GM19372 (cell line): Measurements from ENCODE around the gene CRACR2A.

Source experiments
- ATAC-seq: cut with Tn5 transposase; IDR thresholded peaks from one replicate; pipeline ENCODE4 v1.9.1; 2021; ENCODE audit warnings: mild to moderate bottlenecking, low read depth, moderate library complexity; ENCODE audit not compliant: unreplicated experiment

The CRACR2A gene

DNA sequence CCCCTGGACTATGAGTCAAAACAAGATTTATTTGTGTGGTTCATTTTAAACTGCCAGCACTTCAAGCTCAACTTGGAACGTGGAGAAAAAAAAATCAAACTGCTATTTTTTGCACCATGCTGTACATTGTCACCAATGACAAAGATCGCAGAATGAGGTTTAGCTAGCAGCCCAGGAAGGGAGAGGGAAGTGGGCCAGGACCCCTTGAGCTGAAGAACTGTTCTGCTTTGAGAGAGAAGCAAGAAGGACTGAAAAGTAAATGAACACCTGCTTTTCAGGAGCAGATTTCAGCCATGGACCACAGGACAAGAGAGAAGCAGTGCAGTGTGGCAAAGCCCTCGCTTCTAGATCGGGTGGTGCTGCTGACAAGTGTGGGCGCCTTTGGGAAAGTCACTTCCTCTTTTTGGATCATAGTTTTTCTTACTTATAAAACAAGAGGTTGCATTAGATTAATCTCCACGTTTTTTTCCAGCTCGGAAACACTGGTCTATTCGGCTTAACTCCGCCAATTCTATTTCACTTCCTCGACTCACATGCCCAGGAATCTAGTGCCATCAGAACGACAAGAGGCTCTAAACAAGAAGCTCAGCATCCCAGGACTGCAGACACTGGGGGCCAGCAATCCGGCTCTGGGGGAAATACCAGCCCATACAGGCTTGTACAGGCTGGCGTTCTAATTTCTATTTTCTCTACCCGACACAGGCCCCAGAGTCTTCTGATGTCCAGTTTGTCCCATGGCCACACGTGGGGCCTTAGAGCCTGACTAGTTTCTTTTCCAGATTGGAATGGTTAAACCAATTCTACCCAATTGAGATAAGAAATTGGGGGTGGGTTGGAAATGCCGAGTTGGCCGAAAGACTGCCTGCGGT lies 129.9 kb downstream of the CRACR2A start:
- no peak for ATAC-seq

DNA sequence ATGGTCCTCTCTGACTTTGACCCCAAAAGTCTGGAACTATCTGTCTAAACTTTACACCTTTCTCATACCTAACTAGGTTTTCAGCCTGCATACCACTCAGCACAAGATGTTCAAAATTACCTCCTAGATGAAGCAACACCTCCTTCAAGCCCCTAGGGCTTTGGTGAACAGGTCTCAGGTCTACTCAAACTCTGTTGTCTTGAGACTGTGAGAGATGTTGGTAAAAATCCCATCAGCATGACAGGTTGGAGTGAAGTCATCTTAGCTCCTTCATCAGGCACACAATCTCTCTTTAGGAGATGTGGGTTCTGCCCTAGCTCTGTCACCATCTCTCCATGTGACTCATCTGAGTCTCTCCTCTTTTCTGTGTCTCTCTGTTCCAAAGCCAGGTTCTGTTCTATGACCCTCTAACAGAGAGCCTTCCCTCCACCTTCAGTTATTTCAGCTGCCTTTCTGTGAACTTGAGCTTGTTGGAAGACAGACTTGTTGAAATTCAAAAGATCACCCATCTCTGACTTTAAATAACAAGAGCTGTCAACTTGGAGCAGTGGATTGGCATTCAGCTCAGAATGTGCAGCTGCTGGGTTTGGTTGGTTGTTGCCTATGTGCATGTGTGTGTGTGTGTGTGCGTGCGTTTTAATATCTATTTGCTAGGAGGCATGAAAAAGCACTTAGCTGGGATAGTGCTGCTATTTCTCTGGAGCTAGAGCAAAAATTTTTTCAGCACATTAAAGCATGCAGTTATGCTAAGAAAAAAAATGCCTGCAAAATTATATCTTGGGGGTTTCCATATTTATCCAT lies 130.7 kb downstream of the CRACR2A start:
- no peak for ATAC-seq

DNA sequence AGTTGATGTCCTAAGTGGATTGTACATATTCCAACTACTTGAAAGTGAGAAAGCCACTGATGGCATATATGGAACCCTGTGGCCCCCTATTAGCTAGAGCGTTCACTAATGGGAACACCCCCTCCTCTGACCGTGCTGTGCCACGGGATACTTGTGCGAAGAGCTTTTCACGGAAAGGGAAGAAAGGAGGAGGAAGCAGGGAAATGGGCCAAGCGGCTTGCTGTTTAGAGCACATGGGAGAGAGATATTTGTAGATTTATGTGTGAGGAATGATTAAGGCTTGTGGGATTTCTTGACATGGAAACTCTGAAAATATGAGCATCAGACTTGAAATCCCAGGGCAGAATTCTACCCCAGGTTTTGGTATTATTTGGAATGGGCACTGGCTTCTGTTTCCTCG lies 132.1 kb downstream of the CRACR2A start:
- no peak for ATAC-seq

DNA sequence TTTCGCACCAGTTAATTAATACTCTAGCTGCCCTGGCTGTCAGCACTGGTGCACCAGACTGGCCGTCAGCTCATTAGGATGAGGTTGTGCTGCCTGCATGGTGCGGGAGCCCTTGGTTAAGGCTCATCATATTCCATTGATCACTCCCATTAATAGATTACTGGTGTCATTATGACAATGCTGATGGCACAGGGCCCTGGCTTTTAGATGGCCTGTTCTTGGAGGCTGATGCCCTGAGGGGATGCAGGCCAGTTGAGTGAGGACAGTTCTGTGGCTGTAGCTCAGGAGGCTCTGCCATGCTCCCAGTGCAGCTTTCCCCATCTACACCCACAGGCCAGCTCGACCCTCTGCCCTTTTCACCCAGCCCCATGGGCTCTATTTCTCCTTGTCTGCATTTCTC lies 135.3 kb downstream of the CRACR2A start:
- no peak for ATAC-seq

DNA sequence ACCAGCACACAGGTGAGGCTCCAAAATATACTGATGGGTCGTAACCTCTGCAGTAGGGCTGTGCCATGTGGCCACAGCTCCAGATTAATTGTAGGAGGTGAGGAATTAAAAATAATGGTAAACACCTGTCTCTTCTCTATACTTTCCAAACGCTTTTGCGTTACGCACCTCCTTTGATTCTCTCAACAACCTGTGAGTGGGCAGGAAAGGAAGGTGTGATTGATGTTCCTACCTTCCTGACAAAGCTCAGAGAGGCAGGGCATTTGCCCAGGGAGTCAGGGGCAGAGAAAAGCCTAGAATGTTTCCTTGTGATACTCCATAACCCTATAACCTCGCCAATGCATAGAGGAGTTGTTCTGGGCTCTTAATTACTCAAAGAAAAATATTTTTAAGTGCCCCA lies 137.0 kb downstream of the CRACR2A start:
- no peak for ATAC-seq

DNA sequence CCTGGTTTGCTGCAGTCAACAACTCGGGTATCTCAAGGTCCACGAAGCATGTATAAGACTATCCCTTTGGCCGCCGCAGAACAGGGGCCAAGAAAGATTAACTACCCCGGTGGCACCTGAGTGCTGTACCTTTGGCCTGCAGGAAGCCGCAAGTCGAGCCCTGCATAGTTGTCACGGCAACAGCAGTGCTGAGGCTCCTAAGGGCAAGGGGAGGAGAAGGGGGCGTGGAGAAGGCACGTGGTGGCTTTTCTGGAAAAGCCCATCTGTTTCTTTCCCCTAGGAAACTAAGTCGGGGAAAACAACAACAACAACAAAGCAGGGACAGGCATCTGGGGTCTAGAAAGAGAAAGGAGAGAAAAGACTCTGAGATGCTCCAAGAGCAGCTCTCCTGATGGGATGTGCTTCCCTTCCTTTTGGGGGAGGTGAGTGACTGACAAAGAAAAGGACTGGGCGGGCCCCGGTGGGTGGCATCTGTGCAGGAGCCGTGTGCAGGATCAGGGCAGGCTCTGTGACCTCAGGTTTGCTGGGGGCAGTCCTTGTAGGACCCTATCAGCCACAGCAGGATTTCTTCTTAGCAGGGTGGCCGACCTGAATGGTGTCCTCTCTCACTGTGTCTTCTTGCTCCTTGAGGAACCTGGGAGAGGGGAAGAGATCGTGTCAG lies 138.0 kb downstream of the CRACR2A start:
- ATAC-seq: no peak

DNA sequence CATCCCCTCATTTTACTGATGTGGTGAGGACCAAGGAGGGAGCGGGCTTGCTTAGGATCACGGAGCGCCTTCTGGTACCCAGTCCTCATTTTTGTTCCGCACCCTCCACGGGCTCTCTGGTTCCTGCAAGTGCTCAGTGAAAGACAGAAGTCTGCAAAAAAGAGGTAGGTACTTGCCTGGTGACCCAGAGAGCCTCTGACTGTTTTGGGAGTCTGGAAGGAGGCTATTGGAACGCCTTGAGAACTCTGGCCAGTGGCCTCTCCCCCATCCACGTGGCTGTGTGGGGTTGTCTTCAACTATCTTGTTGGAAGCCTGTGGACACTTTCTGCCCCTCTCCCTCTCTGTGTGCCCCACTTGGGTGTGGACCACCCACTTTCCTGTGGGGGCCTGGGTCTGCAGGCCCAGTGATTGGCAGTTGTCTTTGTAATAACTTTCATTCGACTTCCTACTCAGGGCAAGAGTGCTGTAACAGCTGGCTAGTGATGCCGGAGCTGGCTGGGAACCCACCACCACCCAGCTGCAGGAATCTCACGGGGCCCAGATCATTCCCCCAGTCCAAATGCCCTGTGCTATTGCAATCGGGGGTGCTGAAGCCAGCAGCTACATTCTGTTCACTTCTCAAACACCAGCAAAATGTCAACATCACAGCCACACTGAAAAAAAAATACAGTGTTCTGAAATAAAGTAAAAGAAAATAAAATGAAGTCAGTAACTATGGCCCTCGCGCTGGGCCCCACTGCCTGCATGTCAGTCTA lies 139.1 kb downstream of the CRACR2A start:
- ATAC-seq: no peak

DNA sequence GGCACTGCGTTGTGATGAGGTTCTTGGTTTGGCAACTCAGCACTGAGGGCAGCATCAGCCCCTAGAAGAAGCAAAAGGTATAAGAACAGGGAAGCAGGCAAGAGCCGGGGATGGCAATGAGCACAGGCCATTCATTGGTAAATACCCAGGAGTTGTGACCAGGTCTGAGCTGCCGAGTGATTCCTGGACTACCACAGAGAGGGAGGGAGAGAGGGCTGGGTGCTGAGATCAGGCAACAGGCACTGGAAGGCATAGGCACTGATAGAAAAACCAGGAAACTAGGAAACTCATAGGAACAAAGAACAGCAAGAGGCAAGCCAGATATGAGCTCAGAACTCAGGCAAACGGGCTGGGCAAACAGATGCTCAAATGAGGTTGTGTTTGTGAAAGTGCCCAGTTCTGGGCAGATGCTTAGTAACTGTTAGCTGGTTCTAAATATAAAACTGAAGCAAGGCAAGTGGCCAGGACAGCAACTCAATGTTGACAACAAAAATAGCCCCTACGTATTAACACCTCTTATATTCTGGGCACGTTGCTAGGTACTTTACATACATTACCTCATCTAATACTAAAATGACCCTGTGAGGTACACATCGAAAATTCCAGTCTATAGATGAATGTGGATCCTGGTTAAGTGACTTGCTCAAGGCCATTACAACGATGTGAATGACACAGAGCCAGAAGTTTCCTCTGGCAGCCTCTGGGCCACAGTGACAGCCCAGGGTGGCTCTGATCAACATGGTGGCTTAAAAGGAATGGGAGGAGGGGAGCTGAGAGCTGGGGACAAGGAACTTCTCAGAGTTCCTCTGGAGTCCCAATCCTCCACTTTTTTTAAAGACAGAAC lies 140.8 kb downstream of the CRACR2A start:
- no peak for ATAC-seq

DNA sequence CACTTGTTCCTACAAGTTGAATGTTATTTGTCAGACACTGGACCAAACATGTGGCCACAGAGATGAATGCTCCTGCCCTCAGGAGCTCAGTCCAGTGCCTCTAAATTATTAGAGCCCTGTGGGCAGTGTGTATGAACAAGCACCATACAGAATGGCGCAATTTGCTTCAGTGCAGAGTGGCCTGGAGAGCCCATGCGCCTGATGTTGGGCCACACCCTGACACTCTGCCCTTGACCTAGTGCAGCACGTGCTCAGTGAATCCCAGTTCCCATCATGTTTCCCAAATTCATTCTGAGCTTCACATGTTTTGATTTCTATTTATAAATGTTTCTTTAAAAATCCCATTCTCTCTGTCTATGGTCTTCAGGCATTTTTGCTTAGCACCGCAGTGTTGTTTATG lies 145.1 kb downstream of the CRACR2A start:
- ATAC-seq: no peak

DNA sequence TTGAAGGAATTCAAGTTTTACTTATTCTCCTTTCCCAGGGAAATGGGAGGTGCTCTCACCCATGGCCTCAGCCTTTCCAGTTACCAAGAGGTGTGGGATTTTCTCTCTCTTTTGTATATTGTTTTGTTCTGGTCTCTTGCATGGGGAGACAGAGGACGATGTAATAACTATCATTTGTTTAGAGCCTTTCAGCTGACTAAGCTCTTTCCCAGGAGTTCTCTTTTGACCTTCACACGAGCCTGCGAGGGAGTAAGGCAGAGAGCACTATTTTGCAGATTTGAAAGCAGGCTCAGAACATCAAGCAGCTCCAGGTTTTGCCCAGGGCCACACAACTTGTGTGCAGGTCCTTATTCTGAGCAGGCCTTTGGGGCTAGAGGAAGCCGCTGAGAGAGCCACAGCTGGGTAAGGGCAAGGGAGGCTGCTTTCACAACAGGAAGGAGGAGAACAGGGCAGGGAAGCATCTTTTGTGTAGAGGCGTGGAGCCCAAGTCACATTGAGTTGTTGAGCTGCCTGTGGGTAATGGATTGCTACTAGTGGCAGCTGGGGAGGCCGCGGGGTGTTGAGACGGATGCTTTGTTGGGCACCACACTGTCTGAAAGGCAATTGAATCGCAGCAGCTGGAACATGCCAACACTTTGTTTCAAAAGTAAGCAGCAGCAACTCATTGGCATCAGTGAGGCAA lies 145.7 kb downstream of the CRACR2A start:
- no peak for ATAC-seq

DNA sequence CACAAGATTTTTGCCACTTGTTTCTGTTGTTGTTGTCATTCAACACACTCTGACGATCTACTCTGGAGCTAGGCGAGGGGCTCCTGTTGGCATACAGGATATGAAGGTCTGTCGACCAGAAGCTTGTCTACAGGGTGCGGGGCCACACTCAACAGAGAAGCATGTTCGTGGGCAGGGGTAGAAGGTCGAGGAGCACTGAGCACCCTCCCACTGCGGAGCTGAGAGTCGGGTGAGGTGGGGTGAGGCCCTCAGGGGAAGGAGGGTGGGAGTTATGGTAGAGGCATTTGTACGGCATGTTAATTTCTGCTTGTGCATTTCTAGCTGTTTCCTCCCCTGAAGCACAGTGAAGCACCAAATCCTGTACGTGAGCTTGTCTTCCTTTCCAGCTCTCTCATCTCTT lies 146.8 kb downstream of the CRACR2A start:
- no peak for ATAC-seq

DNA sequence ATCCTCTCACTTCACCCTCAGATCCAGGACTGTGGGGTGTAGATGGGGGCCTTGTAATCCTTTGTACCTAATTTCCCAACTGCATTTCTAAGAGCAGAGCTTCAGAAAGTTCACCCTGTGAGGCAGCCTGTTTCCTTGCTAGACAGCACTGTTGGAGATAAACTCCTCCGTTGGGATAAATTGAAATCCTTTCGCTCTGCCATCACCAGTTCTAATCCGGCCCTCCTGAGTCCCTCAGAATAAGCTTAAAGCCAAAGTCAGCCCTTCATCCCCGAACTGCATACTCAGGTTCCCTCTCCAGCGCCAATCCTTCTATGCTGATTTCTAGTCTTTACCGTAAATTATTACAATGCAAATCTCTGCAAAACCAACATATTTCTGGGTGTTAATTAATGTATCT lies 147.2 kb downstream of the CRACR2A start:
- no peak for ATAC-seq

DNA sequence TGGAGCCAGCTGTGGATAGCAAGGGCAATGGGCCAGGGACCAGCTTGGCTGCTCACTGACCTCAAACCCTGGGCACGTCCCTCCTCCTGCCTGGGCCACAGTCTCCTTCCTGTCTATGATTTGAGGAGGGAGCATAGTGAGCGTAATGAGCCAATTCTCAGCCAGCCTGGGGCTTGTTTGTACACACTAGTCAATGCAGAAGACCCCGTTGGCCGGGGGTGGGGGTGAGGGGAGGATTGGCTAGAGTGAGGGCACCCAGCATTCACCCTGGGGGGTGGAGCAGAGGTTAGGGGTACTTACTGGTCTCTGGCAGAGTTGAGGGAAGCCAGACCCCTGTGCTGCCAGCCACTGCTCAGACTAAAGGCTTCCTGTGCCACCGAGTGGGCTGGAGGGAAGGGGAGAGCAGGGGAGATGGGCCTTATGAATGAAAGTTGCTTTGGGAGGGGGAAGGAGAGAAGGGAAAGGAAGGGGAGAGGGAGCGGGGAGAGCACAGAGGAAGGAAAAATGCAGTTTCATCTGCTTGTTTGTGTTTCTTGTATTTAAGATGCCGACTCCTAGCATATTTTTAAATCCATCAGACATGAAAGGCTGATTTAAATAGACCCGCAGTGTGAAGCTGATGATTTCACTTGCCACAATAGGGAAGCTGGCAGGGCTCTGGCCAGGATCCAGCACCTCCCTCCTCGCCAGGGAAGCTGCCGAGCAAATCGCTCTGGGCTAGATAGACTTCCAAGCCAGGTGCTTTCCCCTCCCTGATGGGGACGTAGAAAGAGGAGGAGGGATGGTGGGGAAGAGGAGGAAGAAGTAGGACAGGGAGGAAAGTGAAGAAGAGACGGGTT lies 147.9 kb downstream of the CRACR2A start:
- ATAC-seq: no peak

DNA sequence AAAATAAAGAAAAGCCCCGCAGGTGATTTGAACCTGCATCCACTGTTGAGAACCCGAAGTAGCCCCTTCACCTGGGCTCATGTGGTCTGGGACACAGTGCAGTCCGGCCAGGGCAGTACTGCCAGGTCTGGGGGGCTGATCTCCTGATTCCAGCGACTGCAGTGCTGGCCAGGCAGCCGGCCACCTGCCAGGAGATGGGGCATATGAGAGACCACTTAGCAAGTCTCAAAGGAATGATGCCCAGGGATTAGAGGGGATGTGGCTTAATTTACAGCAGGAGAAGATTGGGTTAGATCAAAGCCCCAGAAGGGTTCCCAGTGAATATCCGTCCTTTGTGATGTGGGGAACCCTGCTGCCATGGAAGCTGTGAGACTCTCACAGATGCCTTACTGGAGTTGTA lies 148.6 kb downstream of the CRACR2A start:
- ATAC-seq: no peak

DNA sequence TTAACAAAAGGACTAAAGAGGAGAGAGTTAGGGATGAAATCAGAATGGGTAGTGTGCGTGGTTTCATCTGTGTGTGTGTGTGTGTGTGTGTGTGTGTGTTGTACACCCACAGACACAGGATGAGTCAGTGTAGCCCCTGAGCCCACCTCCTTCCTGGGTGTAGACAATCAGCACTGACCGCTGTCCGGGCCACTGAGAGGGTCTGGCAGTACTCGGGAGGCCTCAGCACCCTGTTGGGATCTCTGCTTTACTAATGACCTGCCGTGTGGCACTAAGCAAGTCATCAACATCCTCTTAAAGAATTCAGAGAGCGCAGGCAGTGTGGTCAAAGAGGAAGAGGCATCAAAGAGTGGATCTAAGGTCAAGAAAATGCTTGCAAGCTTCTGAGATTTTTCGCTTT lies 149.3 kb downstream of the CRACR2A start:
- no peak for ATAC-seq

DNA sequence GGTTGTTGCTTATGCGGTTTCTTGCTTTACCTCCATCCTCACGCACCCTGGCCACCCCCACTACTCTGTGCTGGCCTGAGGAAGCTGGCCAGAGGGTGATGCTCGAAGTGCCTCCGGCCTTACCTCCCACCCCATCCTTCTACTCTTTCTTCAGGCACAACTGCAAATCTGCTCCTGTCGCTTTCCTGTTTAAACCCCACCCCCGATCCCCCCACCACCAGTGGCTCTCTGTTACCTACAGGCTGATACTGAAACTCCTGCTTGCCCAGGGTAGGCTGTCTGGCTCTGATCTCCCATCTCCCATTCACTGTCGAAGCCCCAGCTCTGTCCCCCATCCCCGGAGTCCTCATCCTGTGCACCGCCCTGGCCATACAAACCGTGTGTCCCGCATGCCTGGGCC lies 150.4 kb downstream of the CRACR2A start:
- no peak for ATAC-seq

DNA sequence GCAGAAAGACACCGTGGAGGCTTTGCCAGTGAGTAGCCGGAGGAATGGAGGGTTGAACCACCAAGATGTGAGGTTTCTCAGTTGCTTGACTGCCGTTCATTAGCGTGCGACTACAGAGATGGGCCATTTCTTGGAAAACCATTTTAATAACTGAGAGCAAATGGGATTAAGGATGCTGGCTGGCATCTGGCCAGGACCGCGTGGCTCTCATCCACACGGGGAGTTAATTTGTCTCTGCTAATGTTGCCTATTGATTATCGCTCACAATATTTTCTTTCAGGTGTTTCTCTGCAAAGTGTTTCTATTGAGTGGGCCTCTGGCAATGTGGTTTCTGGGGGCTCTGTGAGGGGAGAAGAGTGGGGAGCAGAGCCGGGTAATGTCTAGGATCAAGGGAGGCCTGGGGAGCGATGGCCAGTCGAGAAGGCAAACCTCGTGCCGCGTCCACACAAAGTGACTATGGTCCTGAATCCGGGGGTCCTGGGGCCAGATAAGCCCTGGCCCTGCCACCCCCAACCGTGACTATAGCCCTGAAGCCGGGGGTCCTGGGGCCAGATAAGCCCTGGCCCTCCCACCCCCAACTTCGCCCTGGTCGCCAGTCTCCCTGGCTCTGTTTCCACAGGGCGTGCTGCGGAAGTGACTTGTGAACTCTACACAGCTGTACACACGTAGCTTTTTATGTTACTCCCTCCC lies 151.3 kb downstream of the CRACR2A start:
- no peak for ATAC-seq

DNA sequence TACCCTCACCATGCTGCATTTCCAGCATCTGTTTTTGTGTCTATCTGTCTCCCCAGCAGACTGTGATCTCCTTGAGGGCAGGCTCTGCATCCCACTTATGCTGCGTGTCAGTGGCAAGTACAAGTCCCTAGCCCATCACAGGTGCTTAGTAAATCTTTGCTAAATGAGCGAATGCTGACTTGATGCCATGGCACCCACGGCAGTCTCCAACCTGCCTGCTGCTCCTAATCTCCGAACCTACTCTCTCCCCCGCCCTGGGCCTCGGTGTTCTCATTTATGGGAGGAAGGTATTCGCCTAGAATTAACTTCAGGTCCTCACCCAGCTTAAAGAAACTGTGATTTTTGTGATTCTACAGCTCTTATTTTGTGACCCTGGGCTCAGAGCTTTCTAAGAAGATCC lies 152.0 kb downstream of the CRACR2A start:
- no peak for ATAC-seq
